HCT116 (cell line): ENCODE results near the gene TBCD. TPM values are rescaled to one million over a fixed set of nuclear protein-coding genes. Genes with fewer than 3 reads are reported as not detected.

Experiments used
- ATAC-seq: fragments of 200-7000 bp; cut with Tn5 transposase; 2 replicates; pipeline ENCODE4 v1.9.1; 2020; ENCODE audit warnings: mild to moderate bottlenecking, moderate library complexity
- BruUV-seq: library from RNA; stranded (reverse); fragments of 400-500 nt; replicated peaks from 2 replicates; lab custom pipeline; 2021; lab: Mats Ljungman, UMichigan
- CTCF ChIA-PET: fragments of 300-600 bp; sonication (Branson Sonifier 250); formaldehyde crosslinking; loops from one replicate; lab custom pipeline; 2021; ENCODE audit warnings: antibody characterized with exemption; lab: Charles Lee
- POLR2A ChIA-PET: fragments of 300-600, 350-600 bp; sonication (Branson Sonifier 250); formaldehyde crosslinking; loops from one replicate; lab custom pipeline; 2021; ENCODE audit warnings: antibody characterized with exemption; lab: Charles Lee
- RAD21 ChIA-PET, 2 experiments: fragments of 300-600 bp; sonication (Branson Sonifier 250); formaldehyde crosslinking; loops; one replicate each; lab custom pipeline; 2023; ENCODE audit warnings: low total read pairs in 2 of 2; ENCODE audit not compliant: uncharacterized antibody in 2 of 2, unreplicated experiment in 2 of 2, low non-redundant PET in 1 of 2; lab: Charles Lee
- DNase-seq: peaks from one replicate; pipeline ENCODE4 v3.0.0-alpha.2; 2010; ENCODE audit warnings: low read depth, low spot score
- H2AFZ ChIP-seq: fragments of 200-600 bp; shearing (Covaris generic), sonication (generic); 2 replicates; pipeline ENCODE4 v1.6.1; 2017; ENCODE audit warnings: low read depth, mixed run types, mixed read lengths, antibody characterized with exemption, low read length; ENCODE audit not compliant: poor library complexity, severe bottlenecking
- H3K27ac ChIP-seq: 2 replicates; pipeline ENCODE4 v1.5.1; 2012; ENCODE audit warnings: low read depth, low read length
- H3K27me3 ChIP-seq: fragments of 200-600 bp; sonication (generic); 2 replicates; pipeline ENCODE4 v1.6.1; 2016; ENCODE audit warnings: mixed run types, low read length, mixed read lengths; ENCODE audit not compliant: insufficient read depth
- H3K36me3 ChIP-seq, 2 experiments: fragments of 200-500 bp in 1 of 2; fragments of 200-600 bp in 1 of 2; sonication (Bioruptor generic) in 1 of 2; sonication (generic) in 1 of 2; 2 replicates each; pipeline versions ENCODE4 v1.5.1 to v1.6.1; 2014 to 2016; ENCODE audit warnings: low read length in 2 of 2, inconsistent platforms in 1 of 2, mixed read lengths in 1 of 2, mixed run types in 1 of 2; ENCODE audit not compliant: insufficient read depth in 2 of 2, control insufficient read depth in 1 of 2
- H3K4me1 ChIP-seq, 2 experiments: fragments of 200-600 bp in 1 of 2; sonication (generic) in 1 of 2; 2 replicates each; pipeline versions ENCODE4 v1.5.1 to v1.6.1; 2012 to 2017; ENCODE audit warnings: low read length in 2 of 2, inconsistent platforms in 1 of 2, mild to moderate bottlenecking in 1 of 2, mixed read lengths in 1 of 2, mixed run types in 1 of 2, moderate library complexity in 1 of 2; ENCODE audit not compliant: insufficient read depth in 2 of 2, control insufficient read depth in 1 of 2
- H3K4me2 ChIP-seq: fragments of 200-600 bp; sonication (generic); 2 replicates; pipeline ENCODE4 v1.6.1; 2017; ENCODE audit warnings: mixed run types, low read length, mixed read lengths
- H3K4me3 ChIP-seq, 2 experiments: fragments of 200-600 bp in 1 of 2; sonication (generic) in 1 of 2; replicated peaks in 1 of 2; 2 replicates each; pipeline ENCODE4 v1.5.1; 2011 to 2016; ENCODE audit warnings: low read length in 2 of 2, control low read depth in 1 of 2, low read depth in 1 of 2, mild to moderate bottlenecking in 1 of 2, mixed read lengths in 1 of 2, mixed run types in 1 of 2
- H3K79me2 ChIP-seq: fragments of 200-600 bp; sonication (generic); 2 replicates; pipeline ENCODE4 v1.6.1; 2017; ENCODE audit warnings: mild to moderate bottlenecking, mixed run types, low read length, moderate library complexity, mixed read lengths; ENCODE audit not compliant: insufficient read depth
- H3K9ac ChIP-seq: fragments of 200-600 bp; sonication (generic); 2 replicates; pipeline ENCODE4 v1.6.1; 2016; ENCODE audit warnings: low read length, mixed read lengths
- H3K9me2 ChIP-seq: fragments of 200-600 bp; sonication (generic), shearing (Covaris generic); 2 replicates; pipeline ENCODE4 v1.6.1; 2017; ENCODE audit warnings: mixed run types, mild to moderate bottlenecking, moderate library complexity; ENCODE audit not compliant: insufficient read depth
- H3K9me3 ChIP-seq, 2 experiments: fragments of 200-500 bp in 1 of 2; fragments of 200-600 bp in 1 of 2; sonication (Bioruptor generic) in 1 of 2; sonication (generic) in 1 of 2; 2 replicates each; pipeline ENCODE4 v1.6.1; 2014 to 2017; ENCODE audit warnings: low read length in 2 of 2, mixed read lengths in 2 of 2, inconsistent platforms in 1 of 2, low read depth in 1 of 2, mild to moderate bottlenecking in 1 of 2, mixed run types in 1 of 2, moderate library complexity in 1 of 2; ENCODE audit not compliant: control insufficient read depth in 1 of 2, insufficient read depth in 1 of 2
- H4K20me1 ChIP-seq: fragments of 200-600 bp; sonication (generic), shearing (Covaris generic); 2 replicates; pipeline ENCODE4 v1.6.1; 2017; ENCODE audit warnings: mixed run types, mild to moderate bottlenecking, moderate library complexity; ENCODE audit not compliant: insufficient read depth
- CEBPB ChIP-seq: IDR thresholded peaks from 2 replicates; pipeline ENCODE4 v1.6.1; 2012; ENCODE audit warnings: low read depth
- EZH2 ChIP-seq: fragments of 200-600 bp; sonication (generic); IDR thresholded peaks from 2 replicates; pipeline ENCODE4 v1.6.1; 2017; ENCODE audit warnings: antibody characterized with exemption, mixed run types
- POLR2A ChIP-seq: IDR thresholded peaks from 2 replicates; pipeline ENCODE4 v1.7.0; 2011; ENCODE audit warnings: borderline replicate concordance; ENCODE audit not compliant: insufficient read depth, insufficient read length; ENCODE audit errors: extremely low read depth
- POLR2AphosphoS5 ChIP-seq: IDR thresholded peaks from 2 replicates; pipeline ENCODE4 v1.6.1; 2011; ENCODE audit warnings: mild to moderate bottlenecking, low read depth, low read length, moderate library complexity
- REST ChIP-seq: IDR thresholded peaks from 2 replicates; pipeline ENCODE4 v1.6.1; 2012; ENCODE audit warnings: low read depth
- SIN3A ChIP-seq: IDR thresholded peaks from 2 replicates; pipeline ENCODE4 v1.6.1; 2012; ENCODE audit warnings: low read depth
- SP1 ChIP-seq: IDR thresholded peaks from 2 replicates; pipeline ENCODE4 v1.6.1; 2012; ENCODE audit warnings: low read depth
- SRF ChIP-seq: IDR thresholded peaks from 2 replicates; pipeline ENCODE4 v1.6.1; 2012; ENCODE audit warnings: low read depth
- TCF7L2 ChIP-seq: IDR thresholded peaks from 2 replicates; pipeline ENCODE4 v1.7.0; 2011; ENCODE audit warnings: borderline replicate concordance, inconsistent platforms; ENCODE audit not compliant: insufficient read depth, insufficient read length; ENCODE audit errors: extremely low read depth
- YY1 ChIP-seq: IDR thresholded peaks from 2 replicates; pipeline ENCODE4 v1.6.1; 2011; ENCODE audit warnings: low read length, low read depth, moderate library complexity, mild to moderate bottlenecking; ENCODE audit not compliant: insufficient replicate concordance; ENCODE audit errors: extremely low read depth
- ZFX ChIP-seq: fragments of 450-650 bp; IDR thresholded peaks from 2 replicates; pipeline ENCODE4 v1.6.1; 2017
- ZNF274 ChIP-seq: fragments of 200-500 bp; sonication (Bioruptor generic); IDR thresholded peaks from 2 replicates; pipeline ENCODE4 v1.6.1; 2014; ENCODE audit warnings: mild to moderate bottlenecking, low read depth, low read length, inconsistent platforms
- intact Hi-C: fragments of 100-400 bp; cut with micrococcal nuclease; formaldehyde crosslinking; loops from 2 replicates; pipeline ENCODE4 v1.10.0; 2022
- total RNA-seq: library from RNA; stranded (reverse); gene quantifications from one replicate; pipeline ENCODE4 v1.2.1, GENCODE V29; 2021; ENCODE audit not compliant: unreplicated experiment
- TF ChIP-seq, protein P1 (sequence below): IDR thresholded peaks from 2 replicates; pipeline ENCODE4 v1.6.1; 2012
- TF ChIP-seq, protein P2 (sequence below): IDR thresholded peaks from 2 replicates; pipeline ENCODE4 v1.6.1; 2011; ENCODE audit warnings: mild to moderate bottlenecking, low read length, moderate library complexity; ENCODE audit not compliant: insufficient replicate concordance; ENCODE audit errors: extremely low read depth

TBCD gene
- total RNA-seq, 1 experiment from 2014 or later: 152 TPM

GRCh38 chr17:82902972-82903874, 151.4 kb downstream of the TBCD start:
- Histone ChIP-seq H3K9ac (no peak overlapping the region), H3K4me2 (no peak overlapping the region), H2AFZ (no peak overlapping the region), H4K20me1 (no peaks in the 10 kb centered on the region), H3K27ac (no peak overlapping the region), H3K9me2 (no peaks in the 10 kb centered on the region), H3K79me2 (no peaks in the 10 kb centered on the region; the same call in 1 of the 2 replicates), H3K4me3 (no peak overlapping the region), H3K9me3 (no peaks in the 10 kb centered on the region), H3K27me3 (no peaks in the 10 kb centered on the region), H3K36me3 (peaks cover 2 to 7% of the 10 kb centered on the region in 2 experiments; a peak in 2 of 4 replicates), H3K4me1 (no peaks in the 10 kb centered on the region)
- DNase-seq: no peak
- BruUV-seq: no TSS peak
- ATAC-seq: no peak
- TF ChIP-seq CEBPB (no peak), ZFX (no peak), POLR2AphosphoS5 (no peak), TCF7L2 (no peak), ZNF274 (no peak), SP1 (no peak), REST (no peak), SIN3A (no peak), POLR2A (no peak), SRF (no peak), YY1 (no peak), EZH2 (no peak)
- TF ChIP-seq, protein P1, sequence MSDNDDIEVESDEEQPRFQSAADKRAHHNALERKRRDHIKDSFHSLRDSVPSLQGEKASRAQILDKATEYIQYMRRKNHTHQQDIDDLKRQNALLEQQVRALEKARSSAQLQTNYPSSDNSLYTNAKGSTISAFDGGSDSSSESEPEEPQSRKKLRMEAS: no peak
- TF ChIP-seq, protein P2, sequence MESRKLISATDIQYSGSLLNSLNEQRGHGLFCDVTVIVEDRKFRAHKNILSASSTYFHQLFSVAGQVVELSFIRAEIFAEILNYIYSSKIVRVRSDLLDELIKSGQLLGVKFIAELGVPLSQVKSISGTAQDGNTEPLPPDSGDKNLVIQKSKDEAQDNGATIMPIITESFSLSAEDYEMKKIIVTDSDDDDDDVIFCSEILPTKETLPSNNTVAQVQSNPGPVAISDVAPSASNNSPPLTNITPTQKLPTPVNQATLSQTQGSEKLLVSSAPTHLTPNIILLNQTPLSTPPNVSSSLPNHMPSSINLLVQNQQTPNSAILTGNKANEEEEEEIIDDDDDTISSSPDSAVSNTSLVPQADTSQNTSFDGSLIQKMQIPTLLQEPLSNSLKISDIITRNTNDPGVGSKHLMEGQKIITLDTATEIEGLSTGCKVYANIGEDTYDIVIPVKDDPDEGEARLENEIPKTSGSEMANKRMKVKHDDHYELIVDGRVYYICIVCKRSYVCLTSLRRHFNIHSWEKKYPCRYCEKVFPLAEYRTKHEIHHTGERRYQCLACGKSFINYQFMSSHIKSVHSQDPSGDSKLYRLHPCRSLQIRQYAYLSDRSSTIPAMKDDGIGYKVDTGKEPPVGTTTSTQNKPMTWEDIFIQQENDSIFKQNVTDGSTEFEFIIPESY: no peak
- CTCF ChIA-PET: no interaction called here
- intact Hi-C loops: no loop called here
- POLR2A ChIA-PET: no interaction called here
- RAD21 ChIA-PET: no interaction called here
